Stimulated activated CD4-positive, alpha-beta T cell treated with anti-CD3 and anti-CD28 coated beads, Interleukin-12 subunit alpha, Interleukin-12 subunit beta, amount 100 ng/mL, for 48 hours (primary cell): ENCODE results near the gene H2BK1.

ENCODE experiments used
- DNase-seq, 3 donors: peaks; one replicate each; pipeline ENCODE4 v3.0.0-alpha.2; 2020; ENCODE audit warnings: low read depth in 2 of 3, low spot score in 1 of 3

Gene H2BK1

DNA sequence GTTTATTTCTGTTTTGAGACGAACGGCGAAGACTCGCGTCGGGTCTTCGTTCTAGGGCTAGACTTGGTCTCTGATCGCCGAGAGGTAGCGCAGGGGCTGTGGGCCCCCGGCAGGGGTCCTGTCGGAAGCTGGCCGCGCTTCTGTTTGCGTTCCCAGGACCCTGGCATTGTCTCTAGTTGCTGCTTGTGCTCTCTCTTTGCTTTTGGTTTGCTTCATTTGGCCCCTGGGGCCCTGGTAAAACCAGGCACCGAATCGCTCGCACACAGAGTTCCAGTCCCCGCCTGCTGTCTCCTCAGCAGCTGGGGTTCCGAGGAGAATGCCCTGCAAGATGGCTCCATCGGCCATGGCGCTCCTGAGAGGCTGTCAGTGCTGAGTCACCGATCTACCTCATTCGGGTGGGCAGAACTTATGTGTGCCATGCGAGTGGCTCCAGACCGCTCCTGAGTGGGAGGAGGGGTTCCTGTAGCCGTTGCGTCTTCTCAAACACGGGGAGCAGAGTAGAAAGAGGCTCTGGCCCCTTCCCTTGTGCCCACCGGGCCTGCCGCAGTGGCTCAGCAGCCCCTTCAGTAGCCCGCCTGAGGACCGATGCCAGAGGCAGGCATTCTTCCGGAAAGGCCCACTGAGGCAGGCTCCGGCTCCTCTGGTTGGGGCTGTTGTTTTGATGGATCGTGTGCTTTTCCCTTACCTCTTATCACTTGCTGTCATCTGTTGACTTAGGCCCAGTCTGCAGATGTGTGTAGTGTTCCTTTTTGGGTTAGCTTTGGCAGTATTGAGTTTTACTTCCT, 22.8 kb upstream of the H2BK1 start:
- peak; percentile 52 to 73 (median 68) for DNase-seq

DNA sequence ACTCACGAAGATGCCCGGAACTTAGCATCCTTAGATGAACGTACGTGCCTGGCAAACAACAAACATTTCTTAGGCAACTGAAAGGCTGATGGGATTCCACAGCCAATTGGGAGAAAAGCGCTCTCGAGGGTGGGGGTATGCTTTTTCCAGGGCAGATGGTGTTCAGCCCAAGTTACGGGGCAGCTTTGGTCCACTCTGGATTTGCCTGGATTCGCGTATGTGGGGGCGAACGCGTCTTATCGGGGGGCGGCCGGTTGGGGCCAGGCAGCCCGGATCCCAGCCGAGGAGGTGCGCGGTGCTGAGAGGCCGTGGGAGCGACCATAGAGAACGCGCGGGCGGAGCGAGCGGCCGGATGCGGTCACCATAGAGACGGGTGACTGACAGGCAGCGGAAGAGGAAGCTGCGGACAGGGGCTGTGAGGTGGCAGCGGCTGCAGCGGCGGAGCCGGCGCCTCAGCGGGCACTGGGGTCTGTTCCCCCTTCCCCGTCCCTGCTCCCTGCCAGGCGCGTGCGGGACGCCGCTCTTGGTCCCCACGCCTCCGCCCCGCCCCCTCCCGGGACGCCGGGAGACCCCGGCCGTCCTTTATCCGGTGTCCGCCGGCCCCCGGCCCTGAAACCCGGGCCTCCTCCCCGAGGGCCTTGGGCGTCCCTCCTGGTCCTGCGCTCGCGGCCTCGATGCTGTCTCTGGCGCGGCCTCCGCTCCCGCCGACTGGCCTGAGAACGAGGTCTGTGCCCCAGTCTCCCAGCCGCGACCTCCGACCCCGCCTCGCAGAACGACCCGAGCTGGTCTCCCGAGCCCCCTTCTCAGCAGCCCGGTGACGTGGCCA, 22.0 kb upstream of the H2BK1 start, which contains the start of gene CHPF2:
Gene CHPF2, plus strand, starts transcription at position 393 of the 826 bp plus-strand sequence. CDS start 1,529 bp downstream, outside the sequence.
- DNase-seq: peak; percentile 80 to 87 (median 85)

DNA sequence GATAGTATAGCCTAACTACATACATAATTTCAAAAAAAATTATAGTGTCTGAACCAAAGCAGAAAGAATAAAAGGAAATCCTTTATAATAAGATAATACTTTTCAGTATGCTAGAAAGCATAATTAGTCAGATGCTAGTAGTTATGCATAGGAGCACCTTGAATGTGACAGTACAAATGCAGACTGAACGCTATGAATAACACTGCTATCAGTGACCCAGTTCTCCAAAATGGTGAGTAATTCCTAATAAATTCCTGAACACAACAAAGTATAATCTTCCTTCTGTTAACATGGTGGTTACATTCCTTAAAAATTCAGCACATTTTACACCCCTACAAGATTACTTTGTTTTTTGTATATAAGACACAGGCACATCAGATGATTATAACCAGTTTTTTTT, 20.8 kb upstream of the H2BK1 start:
- no peak for DNase-seq

DNA sequence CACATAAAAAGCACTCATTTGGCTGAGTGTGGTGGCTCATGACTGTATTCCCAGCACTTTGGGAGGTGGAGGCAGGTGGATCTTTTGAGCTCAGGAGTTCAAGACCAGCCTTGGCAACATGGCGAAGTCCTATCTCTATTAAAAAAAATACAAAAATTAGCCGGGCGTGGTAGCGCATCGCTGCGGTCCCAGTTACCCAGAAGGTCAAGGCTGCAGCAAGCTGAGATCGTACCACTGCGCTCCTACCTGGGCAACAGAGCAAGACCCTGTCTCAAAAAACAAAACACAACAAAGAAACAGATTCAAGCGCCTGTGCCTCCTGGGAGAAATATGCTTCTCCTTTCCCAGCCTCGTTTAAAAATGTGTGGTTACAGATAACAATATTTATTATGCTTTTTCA, 19.0 kb upstream of the H2BK1 start:
- DNase-seq: no peak

DNA sequence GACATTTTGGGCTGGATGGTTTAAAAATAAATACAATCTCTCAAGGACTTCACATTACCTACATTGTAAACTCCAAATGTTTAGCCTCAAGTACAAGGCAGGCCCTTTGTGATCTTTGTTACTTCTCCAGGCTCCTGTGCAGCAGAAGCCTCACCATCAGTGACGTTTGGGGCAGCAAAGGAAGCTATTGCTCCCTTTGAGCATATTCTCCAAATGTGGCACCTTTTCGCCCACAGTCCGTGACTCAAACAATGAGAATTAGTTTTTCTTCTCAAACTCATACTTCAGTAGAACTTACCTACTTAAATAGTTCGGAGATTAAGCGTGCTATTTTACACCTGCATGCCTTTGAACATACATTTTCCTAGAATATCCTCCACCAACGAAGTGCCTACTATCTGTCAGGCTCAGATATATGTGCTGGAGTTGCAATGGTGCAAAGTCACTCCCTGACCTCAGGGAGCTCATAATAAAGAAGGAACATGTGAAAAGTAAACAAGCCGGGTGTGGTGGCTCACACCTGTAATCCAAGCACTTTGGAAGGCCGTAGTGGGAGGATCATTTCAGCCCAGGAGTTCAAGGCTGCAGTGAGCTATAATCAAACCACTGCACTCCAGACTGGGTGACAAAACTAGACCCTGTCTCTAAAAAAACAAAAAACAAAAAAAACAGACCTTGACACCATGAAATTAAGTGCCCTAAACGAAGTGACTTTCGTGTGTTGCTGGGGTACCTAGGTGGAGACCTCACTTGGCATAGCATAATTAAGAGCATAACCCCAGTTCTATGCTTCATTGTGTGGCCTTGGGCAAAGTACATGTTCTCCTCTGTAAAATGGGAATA, 18.0 kb upstream of the H2BK1 start:
- no peak for DNase-seq

DNA sequence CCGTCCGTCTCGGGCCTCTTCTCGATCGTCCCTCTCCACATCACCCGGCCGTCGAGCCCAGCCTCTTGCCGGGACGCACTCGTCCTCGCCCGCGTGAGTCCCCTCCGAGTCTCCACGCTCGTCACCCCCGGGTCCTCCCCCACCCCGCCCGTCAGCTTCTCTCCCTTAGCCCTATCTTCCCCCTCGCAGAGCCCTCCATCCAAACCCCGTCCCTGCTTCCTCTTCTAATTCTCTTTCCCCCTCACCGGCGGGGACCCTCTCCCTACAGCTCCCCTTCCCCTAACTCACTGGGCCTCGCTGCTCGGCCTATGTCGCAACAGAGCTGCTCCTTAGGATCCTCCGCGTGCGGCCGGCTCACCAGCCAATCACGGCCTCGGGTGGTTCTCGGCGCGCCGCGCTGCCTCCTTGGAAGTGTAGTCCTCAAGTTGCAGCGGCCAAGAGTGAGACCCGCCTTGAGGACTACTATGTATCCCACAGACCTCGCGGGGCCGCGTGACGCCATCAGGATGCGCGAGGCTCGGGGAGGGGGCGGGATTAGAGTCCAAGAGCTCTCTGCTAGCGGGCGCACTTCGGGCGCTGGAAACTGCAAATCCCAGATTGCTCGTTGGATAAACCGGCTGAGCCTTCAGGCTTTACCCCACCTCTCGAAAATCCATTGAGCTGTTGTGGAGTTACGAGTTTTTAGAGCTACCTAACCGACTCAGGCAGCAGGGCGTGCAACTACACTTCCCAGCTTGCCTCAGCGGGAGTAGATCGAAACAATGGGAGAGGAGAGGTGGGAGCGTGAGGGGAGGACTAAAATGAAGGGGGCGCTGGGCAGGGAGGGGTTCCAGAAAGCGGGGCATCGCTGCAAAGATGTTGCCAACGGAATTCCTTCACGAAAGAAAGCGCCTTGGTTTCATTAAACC, 16.8 kb upstream of the H2BK1 start, which contains the start of gene ABCF2:
Gene ABCF2, minus strand, starts transcription at position 331 of the 908 bp plus-strand sequence. CDS start 747 bp downstream, outside the sequence.
- peak; percentile 98 to 99 (median 98) for DNase-seq

DNA sequence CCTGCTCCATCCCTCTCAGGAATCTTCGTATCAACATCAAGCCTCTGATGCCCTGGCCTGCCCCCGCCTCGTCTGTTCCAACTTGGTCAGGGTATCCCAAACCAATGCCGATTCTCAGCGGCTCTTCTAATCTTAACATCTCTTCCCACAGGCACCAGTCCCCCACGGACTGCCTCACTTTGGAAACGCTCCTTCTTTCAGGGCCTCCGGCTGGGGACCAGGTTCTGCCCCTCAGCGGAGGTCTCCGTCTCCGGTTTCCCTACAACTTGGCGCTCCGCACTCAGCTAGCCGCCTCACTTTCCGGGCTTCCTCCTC, 16.2 kb upstream of the H2BK1 start:
- DNase-seq: no peak

DNA sequence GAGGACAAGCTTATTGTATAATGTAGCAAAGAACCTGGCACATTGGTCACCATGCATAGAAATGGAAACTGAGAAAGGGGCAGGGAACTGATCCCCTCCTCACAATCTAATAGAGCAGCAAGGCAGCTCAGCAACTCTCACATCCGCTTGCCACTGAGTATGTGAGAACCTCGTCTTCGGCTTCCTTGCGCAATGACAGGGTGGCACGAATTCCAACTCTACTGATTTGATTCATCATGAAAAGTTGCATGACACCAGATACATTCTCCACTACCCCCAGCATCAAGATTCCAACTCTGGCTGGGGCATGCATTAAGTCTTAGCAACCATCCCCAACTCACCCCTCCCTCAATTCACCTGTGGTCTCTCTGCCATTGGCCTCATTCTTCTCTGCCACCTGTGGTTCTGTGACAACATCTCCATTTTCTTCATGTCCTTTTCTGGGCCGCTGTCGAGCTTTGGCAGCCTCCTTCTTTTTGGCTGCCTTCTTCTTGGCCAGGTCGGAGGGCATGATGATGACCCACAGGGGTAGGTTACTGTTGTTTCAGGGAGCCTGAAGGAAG, 15.7 kb upstream of the H2BK1 start:
- DNase-seq: no peak

DNA sequence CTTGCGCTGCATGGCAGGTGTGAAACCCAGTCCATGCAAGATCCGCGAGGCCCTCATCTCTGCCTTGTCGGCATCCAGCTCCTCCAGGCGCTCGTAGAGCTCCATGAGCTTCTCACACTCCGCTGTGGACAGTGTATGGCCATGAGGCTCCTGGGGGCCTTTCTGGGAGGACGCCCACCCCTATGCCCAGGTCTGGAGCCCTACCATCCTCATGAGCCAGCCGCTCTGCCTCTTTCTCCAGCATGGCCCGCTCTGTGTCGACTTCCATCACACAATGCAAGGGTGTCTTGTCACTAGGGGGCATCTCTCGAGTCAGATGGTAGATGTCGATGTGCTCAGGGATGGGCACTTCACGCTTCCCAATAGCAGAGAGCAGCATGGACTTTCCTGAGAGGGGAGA, 13.4 kb upstream of the H2BK1 start:
- no peak for DNase-seq

DNA sequence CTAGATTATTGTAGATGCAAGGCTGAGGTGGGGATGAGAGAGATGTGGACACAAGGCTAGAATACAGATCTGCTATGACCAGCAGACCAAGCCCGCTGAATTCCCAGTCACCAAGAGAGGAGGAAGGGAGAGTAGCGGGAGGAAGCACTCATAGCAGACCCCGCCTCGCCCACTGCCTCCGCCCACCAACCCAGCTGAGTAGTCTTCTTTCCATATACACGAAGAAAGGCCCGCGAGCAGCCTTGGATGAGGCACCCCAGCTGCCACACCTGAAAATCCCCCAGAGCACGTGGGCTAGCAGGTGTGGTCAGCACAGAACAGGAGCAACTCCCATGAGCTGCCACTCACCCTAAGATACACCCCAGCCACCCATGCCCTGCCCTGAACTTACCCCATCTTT, 7.9 kb upstream of the H2BK1 start:
- no peak for DNase-seq

DNA sequence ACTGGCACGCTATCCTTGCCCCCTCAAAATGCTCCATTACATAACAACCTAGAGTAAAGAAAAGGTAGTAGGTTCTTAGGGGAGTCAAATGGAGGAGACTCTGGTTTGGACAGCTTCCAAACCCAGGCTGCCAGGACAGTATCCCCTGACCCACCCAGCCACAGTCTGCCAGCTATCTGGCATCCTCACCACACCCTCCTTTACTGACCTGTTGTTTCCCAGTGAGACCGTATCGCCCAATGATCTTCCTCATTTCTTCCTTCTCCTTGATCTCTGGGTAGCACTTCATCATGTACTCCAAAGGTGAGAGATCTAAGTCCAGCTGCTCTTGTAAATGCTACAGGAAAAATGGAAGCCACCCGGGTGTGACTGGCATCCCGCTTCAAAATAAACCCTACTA, 5.1 kb upstream of the H2BK1 start:
- no peak for DNase-seq

DNA sequence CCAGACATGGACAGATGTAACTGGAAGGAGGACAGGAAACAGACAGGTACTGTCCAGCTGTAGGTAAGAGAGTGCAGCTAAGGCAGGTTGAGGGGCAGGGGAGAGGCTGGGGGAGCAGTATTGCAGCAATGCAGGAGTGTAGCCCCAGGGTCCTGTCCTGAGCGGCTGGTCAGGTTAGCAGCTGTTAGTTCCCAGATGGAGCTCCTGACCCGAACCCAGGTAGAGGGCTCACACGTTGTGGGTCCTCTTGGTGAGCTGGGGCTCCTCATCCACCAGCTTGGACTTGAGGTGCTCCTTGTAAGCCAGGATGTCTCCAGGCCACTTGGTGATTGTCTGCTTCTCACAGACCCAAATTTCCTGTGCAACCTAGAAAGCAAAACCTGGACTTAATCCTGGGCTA, 3.5 kb upstream of the H2BK1 start:
- DNase-seq: no peak

DNA sequence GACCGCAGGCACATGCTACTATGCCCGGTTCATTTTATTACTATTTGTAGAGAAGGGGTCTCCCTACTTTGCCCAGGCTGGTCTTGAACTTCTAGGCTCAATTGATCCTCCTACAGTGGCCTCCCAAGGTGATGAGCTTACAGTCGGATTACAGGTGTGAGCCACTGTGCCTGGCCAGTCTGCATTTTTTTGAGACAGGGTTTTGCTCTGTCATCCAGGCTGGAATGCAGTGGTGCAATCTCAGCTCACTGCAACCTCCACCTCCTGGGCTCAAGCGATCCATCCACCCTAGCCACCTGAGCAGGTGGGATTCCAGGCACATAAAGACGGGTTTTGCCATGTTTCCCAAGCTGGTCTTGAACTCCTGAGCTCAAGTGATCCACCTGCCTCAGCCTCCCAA, 2.3 kb upstream of the H2BK1 start:
- no peak for DNase-seq

DNA sequence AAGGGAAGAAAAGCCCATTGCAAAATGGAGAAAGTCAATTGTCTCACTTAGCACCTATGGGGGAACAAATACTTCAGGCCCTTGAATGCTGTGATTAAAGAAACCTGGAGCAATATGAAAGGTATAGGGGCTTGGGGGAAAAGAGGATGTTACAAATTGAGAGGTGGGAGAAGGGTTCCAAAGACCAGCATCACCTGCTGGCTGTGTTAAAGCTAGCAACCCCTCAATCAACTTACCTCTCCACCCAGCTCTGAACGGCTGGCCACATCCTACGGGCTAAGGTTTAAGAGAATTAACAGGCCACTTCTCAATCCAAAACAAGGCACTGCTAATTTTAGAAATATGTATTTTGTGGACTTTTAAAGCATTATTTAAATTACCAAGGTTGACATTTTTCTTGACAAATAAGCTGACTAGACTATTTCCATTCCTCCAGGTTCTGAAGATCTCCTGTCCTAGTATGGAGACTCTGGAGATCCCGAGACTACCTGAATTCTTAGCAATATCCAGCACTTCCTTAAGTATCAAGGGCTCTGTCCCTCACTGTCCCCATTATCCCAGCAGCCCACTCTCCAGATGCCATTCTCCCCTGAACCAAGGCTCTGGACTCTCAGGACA, 976 bp upstream of the H2BK1 start:
- no peak for DNase-seq

DNA sequence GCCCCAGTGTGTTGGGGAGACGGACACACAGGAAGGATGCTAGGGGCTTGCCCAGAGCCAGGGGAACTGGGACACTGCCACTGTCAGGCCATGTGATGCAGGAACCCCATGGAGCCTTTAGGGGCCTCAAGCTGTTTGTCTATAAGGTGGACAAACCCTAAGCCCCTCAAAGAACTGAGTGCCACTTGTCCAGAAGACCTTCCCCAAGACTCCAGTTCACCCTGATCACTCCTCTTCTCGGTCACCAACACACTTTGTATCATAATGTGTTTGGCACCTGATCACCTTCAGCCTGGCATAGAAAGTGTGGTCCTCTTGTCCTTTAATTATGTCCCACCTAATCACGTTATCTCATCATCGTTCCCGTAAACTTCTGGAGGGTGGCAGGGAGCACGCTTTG, 700 bp downstream of the H2BK1 start:
- no peak for DNase-seq

DNA sequence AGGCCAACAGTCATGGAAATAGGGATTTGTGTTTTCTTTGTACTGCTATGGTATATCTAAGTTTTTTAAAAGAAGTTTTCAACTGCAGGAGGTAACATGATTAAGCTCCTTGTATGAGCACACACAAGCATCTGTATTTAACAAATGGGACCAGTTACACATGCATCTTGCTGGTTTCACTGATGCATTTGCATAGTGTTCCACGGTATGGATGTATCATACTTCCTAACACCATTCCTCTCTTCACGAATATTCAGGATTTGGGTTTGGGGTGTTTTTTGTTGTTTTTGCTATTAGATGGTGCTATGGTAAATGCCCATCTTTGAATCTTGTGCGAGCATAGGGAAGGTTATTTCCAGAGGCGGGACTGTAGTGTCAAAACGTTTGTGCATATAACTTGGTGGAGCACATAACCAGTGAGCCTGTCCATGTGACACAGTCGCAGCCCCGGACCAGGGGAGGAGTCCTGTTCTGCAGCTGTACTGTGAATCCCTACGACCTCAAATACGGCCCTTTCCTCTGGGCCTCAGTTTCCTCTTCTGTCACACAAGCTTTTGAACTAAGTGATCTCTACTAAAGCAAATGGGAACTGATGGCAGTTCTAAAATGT, 1.9 kb downstream of the H2BK1 start:
- no peak for DNase-seq

DNA sequence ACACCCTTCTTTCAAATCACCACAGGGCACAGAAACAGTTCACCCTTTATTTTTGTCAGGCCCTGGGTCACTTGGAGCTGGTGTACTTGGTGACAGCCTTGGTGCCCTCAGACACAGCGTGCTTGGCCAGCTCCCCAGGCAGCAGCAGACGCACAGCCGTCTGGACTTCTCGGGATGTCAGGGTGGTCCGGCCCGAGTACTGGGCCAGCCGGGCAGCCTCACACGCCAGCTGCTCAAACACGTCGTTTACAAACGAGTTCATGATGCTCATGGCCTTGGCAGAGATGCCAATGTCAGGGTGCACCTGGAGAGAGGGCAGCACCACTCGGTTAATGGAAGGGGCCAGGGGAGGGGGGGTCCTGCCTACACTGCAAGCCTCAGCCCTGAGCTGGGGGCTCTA, 2.5 kb downstream of the H2BK1 start:
- no peak for DNase-seq

DNA sequence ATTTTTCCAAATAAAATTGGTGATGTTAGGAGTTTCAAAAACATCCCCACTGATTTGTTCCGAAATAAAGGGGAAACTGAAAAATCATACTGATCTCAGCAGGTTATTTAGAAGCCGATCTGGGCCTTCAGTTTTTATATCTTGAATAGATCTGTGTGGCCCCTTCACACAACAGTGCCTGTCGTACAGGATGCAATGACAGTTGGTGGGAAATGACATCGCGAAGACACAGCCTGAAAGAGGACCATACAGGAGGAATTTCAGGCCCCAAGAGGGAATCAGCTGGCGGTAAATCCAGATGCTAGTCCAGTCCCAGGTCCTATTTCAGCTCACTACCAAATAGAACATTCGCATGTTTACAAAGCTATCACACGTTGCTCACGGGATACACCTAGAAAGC, 3.0 kb downstream of the H2BK1 start:
- no peak for DNase-seq

DNA sequence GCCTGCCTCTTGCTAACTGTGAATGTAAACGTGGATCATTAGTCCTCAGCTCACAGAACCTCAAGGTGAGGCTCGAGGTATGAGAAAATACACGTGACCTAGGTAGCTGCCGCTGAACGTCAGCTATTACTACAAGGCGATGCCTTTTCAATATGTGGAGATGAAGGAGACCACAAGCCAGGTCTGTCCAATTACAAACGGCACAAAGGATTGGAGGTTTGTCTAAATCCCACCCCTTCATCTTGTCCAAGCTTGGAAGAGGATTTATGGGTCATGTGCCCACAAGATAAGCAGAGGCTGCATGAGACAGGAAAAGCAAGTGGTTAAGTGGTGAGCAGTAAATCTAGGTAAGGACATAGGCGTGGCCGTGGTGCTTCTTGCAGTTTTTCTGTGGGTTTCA, 3.4 kb downstream of the H2BK1 start:
- DNase-seq: no peak
